Measurements from ENCODE around the gene MYO3B.

MYO3B gene

GRCh38 chr2:170586571-170587095, 408.7 kb downstream of the MYO3B start:
- no peak overlapping the region for H3K4me3 ChIP-seq (ENCODE audit: low read length)
- TF ChIP-seq CTCF (IDR thresholded peaks at IDR 0.05; ENCODE audit: low read depth, low read length) (no peak), EZH2phosphoT487 (IDR thresholded peaks at IDR 0.05; ENCODE audit: low read depth) (no peak)
- H3K27me3 ChIP-seq (ENCODE audit: low read depth, low read length) = no peaks in the 10 kb centered on the region
- no peaks in the 10 kb centered on the region for H3K9me3 ChIP-seq (ENCODE audit: insufficient read depth, low read length)
- no peak overlapping the region for H3K27ac ChIP-seq (ENCODE audit: low read length)
- H3K36me3 ChIP-seq (replicated peaks; ENCODE audit: low read depth, low read length) = no peaks in the 10 kb centered on the region
- H3K9ac ChIP-seq (ENCODE audit: low read length) = no peak overlapping the region
- no peaks in the 10 kb centered on the region for H3K79me2 ChIP-seq (ENCODE audit: low read length)
- no peaks in the 10 kb centered on the region for H4K20me1 ChIP-seq (ENCODE audit: insufficient read depth, low read length)
- H3K4me2 ChIP-seq (ENCODE audit: low read length) = no peak overlapping the region
- no peak overlapping the region for H2AFZ ChIP-seq (ENCODE audit: low read depth, low read length)
- no peaks in the 10 kb centered on the region for H3K4me1 ChIP-seq (ENCODE audit: low read length)

- Histone ChIP-seq H3K4me2 (ENCODE audit: low read length) (no peak overlapping the region), H3K36me3 (replicated peaks; ENCODE audit: low read depth, low read length) (no peaks in the 10 kb centered on the region), H3K9me3 (ENCODE audit: insufficient read depth, low read length) (no peaks in the 10 kb centered on the region), H3K9ac (ENCODE audit: low read length) (no peak overlapping the region), H4K20me1 (ENCODE audit: insufficient read depth, low read length) (no peaks in the 10 kb centered on the region), H3K4me3 (ENCODE audit: low read length) (no peak overlapping the region), H3K27me3 (ENCODE audit: low read depth, low read length) (no peaks in the 10 kb centered on the region), H3K27ac (ENCODE audit: low read length) (no peak overlapping the region), H3K79me2 (ENCODE audit: low read length) (no peaks in the 10 kb centered on the region), H3K4me1 (ENCODE audit: low read length) (no peaks in the 10 kb centered on the region), H2AFZ (ENCODE audit: low read depth, low read length) (no peak overlapping the region)
- TF ChIP-seq CTCF (IDR thresholded peaks at IDR 0.05; ENCODE audit: low read depth, low read length) (no peak), EZH2phosphoT487 (IDR thresholded peaks at IDR 0.05; ENCODE audit: low read depth) (no peak)
Observed at GRCh38 chr2:170587117-170587516, 409.2 kb downstream of the MYO3B start.

- H3K27ac ChIP-seq (ENCODE audit: low read length) = no peak overlapping the region
Observed at GRCh38 chr2:170587922-170588321, 410.0 kb downstream of the MYO3B start.

GRCh38 chr2:170588729-170589128, 410.8 kb downstream of the MYO3B start:
- Histone ChIP-seq H3K4me2 (ENCODE audit: low read length) (no peak overlapping the region), H3K9ac (ENCODE audit: low read length) (no peak overlapping the region), H3K4me3 (ENCODE audit: low read length) (no peak overlapping the region), H3K27me3 (ENCODE audit: low read depth, low read length) (no peaks in the 10 kb centered on the region), H4K20me1 (ENCODE audit: insufficient read depth, low read length) (no peaks in the 10 kb centered on the region), H2AFZ (ENCODE audit: low read depth, low read length) (no peak overlapping the region), H3K27ac (ENCODE audit: low read length) (no peak overlapping the region), H3K4me1 (ENCODE audit: low read length) (no peaks in the 10 kb centered on the region), H3K9me3 (ENCODE audit: insufficient read depth, low read length) (no peaks in the 10 kb centered on the region), H3K79me2 (ENCODE audit: low read length) (no peaks in the 10 kb centered on the region), H3K36me3 (replicated peaks; ENCODE audit: low read depth, low read length) (no peaks in the 10 kb centered on the region)
- TF ChIP-seq EZH2phosphoT487 (IDR thresholded peaks at IDR 0.05; ENCODE audit: low read depth) = no peak
- TF ChIP-seq CTCF (IDR thresholded peaks at IDR 0.05; ENCODE audit: low read depth, low read length) = no peak

More at GRCh38 chr2:170587922-170588321, 410.0 kb downstream of the MYO3B start:
- H3K4me2 ChIP-seq (ENCODE audit: low read length) = no peak overlapping the region
- no peak overlapping the region for H3K4me3 ChIP-seq (ENCODE audit: low read length)
- H3K79me2 ChIP-seq (ENCODE audit: low read length) = no peaks in the 10 kb centered on the region
- no peak overlapping the region for H2AFZ ChIP-seq (ENCODE audit: low read depth, low read length)
- no peaks in the 10 kb centered on the region for H4K20me1 ChIP-seq (ENCODE audit: insufficient read depth, low read length)
- H3K9me3 ChIP-seq (ENCODE audit: insufficient read depth, low read length) = no peaks in the 10 kb centered on the region
- TF ChIP-seq CTCF (IDR thresholded peaks at IDR 0.05; ENCODE audit: low read depth, low read length) (no peak), EZH2phosphoT487 (IDR thresholded peaks at IDR 0.05; ENCODE audit: low read depth) (no peak)
- no peaks in the 10 kb centered on the region for H3K36me3 ChIP-seq (replicated peaks; ENCODE audit: low read depth, low read length)
- no peak overlapping the region for H3K9ac ChIP-seq (ENCODE audit: low read length)
- H3K4me1 ChIP-seq (ENCODE audit: low read length) = no peaks in the 10 kb centered on the region
- no peaks in the 10 kb centered on the region for H3K27me3 ChIP-seq (ENCODE audit: low read depth, low read length)
